Spleen (tissue), 11 donors: ENCODE data around the gene OR5J2. TPM values are rescaled to one million over a fixed set of nuclear protein-coding genes. Genes with fewer than 3 reads are reported as not detected.
"Not testable (repeated sequence)": the region's sequence is repeated elsewhere in the genome, so short reads cannot be mapped to it uniquely, and the experiment has no call there.

ENCODE experiments used
- DNase-seq: peaks from one replicate; pipeline ENCODE4 v3.0.0-alpha.2; 2020
- H3K27ac ChIP-seq, 8 donors: fragments of 200-600 bp; sonication (generic) in 7 of 8; 1 replicate in 4 of 8; 2 replicates in 4 of 8; pipeline versions ENCODE4 v1.5.0 to v1.8.0; 2016 to 2021; ENCODE audit warnings: inconsistent platforms in 4 of 8, mild to moderate bottlenecking in 4 of 8, moderate library complexity in 1 of 8
- H3K27me3 ChIP-seq, 7 donors: fragments of 200-600 bp; sonication (generic) in 6 of 7; replicated peaks in 1 of 7; 1 replicate in 4 of 7; 2 replicates in 3 of 7; pipeline versions ENCODE4 v1.5.0 to v1.8.0; 2016 to 2021; ENCODE audit warnings: inconsistent platforms in 3 of 7, mild to moderate bottlenecking in 1 of 7
- H3K36me3 ChIP-seq, 6 donors: fragments of 200-600 bp; sonication (generic) in 5 of 6; 1 replicate in 4 of 6; 2 replicates in 2 of 6; pipeline versions ENCODE4 v1.5.0 to v1.8.0; 2016 to 2021; ENCODE audit warnings: inconsistent platforms in 2 of 6
- H3K4me1 ChIP-seq, 6 donors: fragments of 200-600 bp; sonication (generic) in 5 of 6; 1 replicate in 3 of 6; 2 replicates in 3 of 6; pipeline versions ENCODE4 v1.5.0 to v1.8.0; 2016 to 2021; ENCODE audit warnings: inconsistent platforms in 3 of 6
- H3K4me3 ChIP-seq, 8 donors: fragments of 200-600 bp; sonication (generic) in 7 of 8; 1 replicate in 4 of 8; 2 replicates in 4 of 8; pipeline versions ENCODE4 v1.5.0 to v1.8.0; 2016 to 2021; ENCODE audit warnings: inconsistent platforms in 4 of 8, mild to moderate bottlenecking in 4 of 8, moderate library complexity in 2 of 8
- H3K9me3 ChIP-seq, 8 donors: fragments of 200-600 bp; sonication (generic) in 7 of 8; 1 replicate in 4 of 8; 2 replicates in 4 of 8; pipeline versions ENCODE4 v1.5.0 to v1.8.0; 2016 to 2021; ENCODE audit warnings: inconsistent platforms in 4 of 8
- CTCF ChIP-seq, 11 experiments: fragments of 200-600 bp in 7 of 11; fragments of 450-650 bp in 4 of 11; sonication (generic) in 4 of 11; IDR thresholded peaks in 8 of 11; conservative IDR thresholded peaks in 3 of 11; 1 replicate in 7 of 11; 2 replicates in 4 of 11; pipeline versions ENCODE4 v1.4.0 to v1.8.0; 2016 to 2021; ENCODE audit warnings: antibody characterized with exemption in 11 of 11, inconsistent platforms in 4 of 11, mild to moderate bottlenecking in 1 of 11
- POLR2A ChIP-seq, 3 donors: fragments of 450-650 bp; IDR thresholded peaks; one replicate each; pipeline ENCODE4 v1.5.1; 2017; ENCODE audit warnings: antibody characterized with exemption in 3 of 3, mild to moderate bottlenecking in 1 of 3
- POLR2AphosphoS5 ChIP-seq, 3 donors: sonication (generic); formaldehyde crosslinking; IDR thresholded peaks; one replicate each; pipeline ENCODE4 v1.5.1; 2017; ENCODE audit warnings: antibody characterized with exemption in 3 of 3
- WGBS, 5 donors: extraction: QIAGEN DNeasy Blood & Tissue Kit in 3 of 5; methylation state at CpG; one replicate each; pipeline versions ENCODE4 v1.1.5 to v1.1.7; 2013 to 2018; 5-methylcytosine and 5-hydroxymethylcytosine counted together
- intact Hi-C: fragments of 100-400 bp; cut with DNase I; formaldehyde crosslinking; loops from one replicate; pipeline ENCODE4 v1.15.0; 2023; ENCODE audit warnings: low total_unique reads
- polyA plus RNA-seq, 3 donors: library from polyadenylated mRNA; stranded (reverse); fragments of 200-250 nt; gene quantifications; one replicate each; pipeline ENCODE4 v1.2.1, GENCODE V29; 2013
- total RNA-seq, 7 donors: library from RNA; depleted of rRNA in 3 of 7; stranded (reverse); fragments of >200 nt in 3 of 7; fragmentation: NEBNext Ultra II Directional in 4 of 7; extraction: Animal tissue kit (Norgen Biotek cat#: 25700) in 4 of 7; gene quantifications; one replicate each; pipeline versions ENCODE4 v1.1.0 to v1.2.1, GENCODE V29; 2016 to 2021
- donor health status: healthy with polysubstance abuse.
- donor health status: DM: no; HTN: no; CAD: no; lungs with moderate emphysema.
- donor health status: DM: no; HTN: no; CAD: no.
- donor health status: Bipolar disorder and iron deficiency.
- donor health status: healthy.
- donor health status: DM: no; HTN: no; CAD: no.
- donor health status: DM: yes; HTN: yes; CAD: no.

The OR5J2 gene
- total and polyA plus RNA-seq, 10 donors: not detected

GRCh38 chr11:56207790-56208189, 31.4 kb downstream of the OR5J2 start:
- no peak for DNase-seq
- intact Hi-C loops: no loop called here
- no peaks in the 10 kb centered on the region for H3K36me3 ChIP-seq
- H3K4me1 ChIP-seq: no peaks in the 10 kb centered on the region
- no peaks in the 10 kb centered on the region for H3K27me3 ChIP-seq
- WGBS, 5 donors: 45 to 63% (median 60%) methylated on average over 1 of the region's 1 CpG
- H3K4me3 ChIP-seq: no peak overlapping the region
- H3K9me3 ChIP-seq: peaks cover 0 to 49% (median 10%) of the 10 kb centered on the region in 8 donors
- TF ChIP-seq POLR2AphosphoS5 (IDR thresholded peaks at IDR 0.05): no peak
- TF ChIP-seq POLR2A (IDR thresholded peaks at IDR 0.05): no peak
- TF ChIP-seq CTCF (IDR thresholded peaks at IDR 0.05 in 8 of 11, conservative IDR thresholded peaks at IDR 0.05 in 3 of 11): no peak
- no peak overlapping the region for H3K27ac ChIP-seq

GRCh38 chr11:56214537-56214936, 38.1 kb downstream of the OR5J2 start:
- TF ChIP-seq POLR2A (IDR thresholded peaks at IDR 0.05): no peak
- no peak for TF ChIP-seq POLR2AphosphoS5 (IDR thresholded peaks at IDR 0.05)
- TF ChIP-seq CTCF (IDR thresholded peaks at IDR 0.05 in 8 of 11, conservative IDR thresholded peaks at IDR 0.05 in 3 of 11): no peak
- Histone ChIP-seq H3K4me1 (no peaks in the 10 kb centered on the region), H3K27me3 (no peaks in the 10 kb centered on the region), H3K4me3 (no peak overlapping the region), H3K27ac (no peak overlapping the region), H3K36me3 (no peaks in the 10 kb centered on the region), H3K9me3 (peaks cover 3 to 55% (median 33%) of the 10 kb centered on the region in 8 donors)
- DNase-seq: no peak
- intact Hi-C loops: no loop called here
- 66 to 81% (median 74%) methylated on average over 2 of the region's 2 CpGs for whole genome bisulfite sequencing, 5 donors

- H3K4me1 ChIP-seq, H3K27me3 ChIP-seq, H3K27ac ChIP-seq, H3K4me3 ChIP-seq, H3K36me3 ChIP-seq, DNase-seq, intact Hi-C loops: not testable (repeated sequence)
- peaks cover 3 to 60% (median 42%) of the 10 kb centered on the region in 8 donors for H3K9me3 ChIP-seq
- WGBS, 5 donors: 81 to 96% (median 87%) methylated on average over 4 to 5 of the region's 5 CpGs
These were observed 43.3 kb downstream of the OR5J2 start for GRCh38 chr11:56219735-56220134.

Other genes starting within 250 kb of the OR5J2 start
- gene OR5I1, start 240.2 kb upstream of the OR5J2 start, total RNA-seq: not detected
- gene OR5I1, start 240.2 kb upstream of the OR5J2 start, polyA plus RNA-seq: not detected
- not detected for gene OR10AG1, start 206.7 kb upstream of the OR5J2 start, total RNA-seq
- not detected for gene OR10AG1, start 206.7 kb upstream of the OR5J2 start, polyA plus RNA-seq
- not detected for gene OR5F1, start 182.0 kb upstream of the OR5J2 start, total RNA-seq
- gene OR5F1, start 182.0 kb upstream of the OR5J2 start, polyA plus RNA-seq: not detected
- not detected for gene OR5AS1, start 149.0 kb upstream of the OR5J2 start, total RNA-seq
- gene OR5AS1, start 149.0 kb upstream of the OR5J2 start, polyA plus RNA-seq: not detected
- gene OR8I2, start 83.3 kb upstream of the OR5J2 start, total RNA-seq: not detected
- not detected for gene OR8I2, start 83.3 kb upstream of the OR5J2 start, polyA plus RNA-seq
- not detected for gene OR8H2, start 72.9 kb upstream of the OR5J2 start, total RNA-seq
- under 1 TPM in 1 of 3 donors, not detected in 2; 0.10 TPM for gene OR8H2, start 72.9 kb upstream of the OR5J2 start, polyA plus RNA-seq
- gene OR8H3, start 54.2 kb upstream of the OR5J2 start, total RNA-seq: not detected
- gene OR8H3, start 54.2 kb upstream of the OR5J2 start, polyA plus RNA-seq: not detected
- gene OR8J3, start 36.4 kb upstream of the OR5J2 start, total RNA-seq: not detected
- not detected for gene OR8J3, start 36.4 kb upstream of the OR5J2 start, polyA plus RNA-seq
- not detected for gene OR8K5, start 16.3 kb upstream of the OR5J2 start, total RNA-seq
- not detected for gene OR8K5, start 16.3 kb upstream of the OR5J2 start, polyA plus RNA-seq
- not detected for gene OR5T2, start 57.6 kb downstream of the OR5J2 start, total RNA-seq
- not detected for gene OR5T2, start 57.6 kb downstream of the OR5J2 start, polyA plus RNA-seq
- gene OR5T3, start 75.6 kb downstream of the OR5J2 start, total RNA-seq: not detected
- gene OR5T3, start 75.6 kb downstream of the OR5J2 start, polyA plus RNA-seq: not detected
- not detected for gene OR5T1, start 97.5 kb downstream of the OR5J2 start, total RNA-seq
- not detected for gene OR5T1, start 97.5 kb downstream of the OR5J2 start, polyA plus RNA-seq
- gene OR8H1, start 115.6 kb downstream of the OR5J2 start, total RNA-seq: not detected
- gene OR8H1, start 115.6 kb downstream of the OR5J2 start, polyA plus RNA-seq: not detected
- gene OR8K3, start 138.5 kb downstream of the OR5J2 start, total RNA-seq: not detected
- not detected for gene OR8K3, start 138.5 kb downstream of the OR5J2 start, polyA plus RNA-seq
- not detected for gene OR8K1, start 169.4 kb downstream of the OR5J2 start, total RNA-seq
- not detected for gene OR8K1, start 169.4 kb downstream of the OR5J2 start, polyA plus RNA-seq
- gene OR8J1, start 177.7 kb downstream of the OR5J2 start, total RNA-seq: not detected
- not detected for gene OR8J1, start 177.7 kb downstream of the OR5J2 start, polyA plus RNA-seq
- not detected for gene OR8U1, start 199.0 kb downstream of the OR5J2 start, total RNA-seq
- gene OR8U1, start 199.0 kb downstream of the OR5J2 start, polyA plus RNA-seq: not detected
- gene OR5AL1, start 236.1 kb downstream of the OR5J2 start, total RNA-seq: not detected
- gene OR5AL1, start 236.1 kb downstream of the OR5J2 start, polyA plus RNA-seq: not detected